SK-N-SH (cell line): Measurements from ENCODE around the gene ASPN. TPM values are rescaled to one million over a fixed set of nuclear protein-coding genes. Genes with fewer than 3 reads are reported as not detected.
A peak's percentile ranks its signal among the peaks of the same experiment; 100 is the strongest.

ENCODE experiments used
- CTCF ChIA-PET: fragments of 300-600, 350-600 bp; formaldehyde crosslinking; extraction: SDS; loops from one replicate; lab custom pipeline; 2021; lab: Yijun Ruan, JAX
- POLR2A ChIA-PET: fragments of 350-600 bp; sonication (Branson Sonifier 250); formaldehyde crosslinking; extraction: SDS; loops from one replicate; lab custom pipeline; 2020; ENCODE audit warnings: antibody characterized with exemption, inconsistent platforms; lab: Yijun Ruan, JAX
- DNase-seq: peaks from one replicate; pipeline ENCODE4 v3.0.0; 2012
- H2AFZ ChIP-seq: fragments of 200-600 bp; sonication (generic); 2 replicates; pipeline ENCODE4 v1.8.1; 2016; ENCODE audit warnings: antibody characterized with exemption, mild to moderate bottlenecking, low read depth
- H3F3A ChIP-seq: fragments of 200-600 bp; sonication (generic); replicated peaks from 2 replicates; pipeline ENCODE3; 2016; ENCODE audit warnings: antibody characterized with exemption, mild to moderate bottlenecking; ENCODE audit not compliant: insufficient read depth
- H3K27ac ChIP-seq, 2 experiments: fragments of 200-500 bp in 1 of 2; fragments of 200-600 bp in 1 of 2; sonication (Bioruptor generic) in 1 of 2; sonication (generic), shearing (Covaris generic) in 1 of 2; 2 replicates each; pipeline versions ENCODE4 v1.5.1 to v1.6.1; 2014 to 2016; ENCODE audit warnings: low read depth in 2 of 2, inconsistent platforms in 1 of 2, low read length in 1 of 2, mild to moderate bottlenecking in 1 of 2, mixed read lengths in 1 of 2
- H3K27me3 ChIP-seq: fragments of 200-600 bp; sonication (generic), shearing (Covaris generic); 2 replicates; pipeline ENCODE4 v1.6.1; 2016; ENCODE audit warnings: mixed run types; ENCODE audit not compliant: insufficient read depth
- H3K36me3 ChIP-seq, 2 experiments: fragments of 200-500 bp in 1 of 2; fragments of 200-600 bp in 1 of 2; sonication (Bioruptor generic) in 1 of 2; sonication (generic) in 1 of 2; replicated peaks in 1 of 2; 2 replicates each; pipeline versions ENCODE3 to v1.5.1; 2014 to 2016; ENCODE audit warnings: low read length in 1 of 2, mild to moderate bottlenecking in 1 of 2; ENCODE audit not compliant: insufficient read depth in 2 of 2, control insufficient read depth in 1 of 2
- H3K4me1 ChIP-seq, 2 experiments: fragments of 200-500 bp in 1 of 2; fragments of 200-600 bp in 1 of 2; sonication (Bioruptor generic) in 1 of 2; sonication (generic), shearing (Covaris generic) in 1 of 2; 2 replicates each; pipeline versions ENCODE4 v1.5.1 to v1.6.1; 2014 to 2016; ENCODE audit warnings: low read depth in 1 of 2, low read length in 1 of 2, mixed run types in 1 of 2; ENCODE audit not compliant: insufficient read depth in 2 of 2, control insufficient read depth in 1 of 2
- H3K4me2 ChIP-seq: fragments of 200-600 bp; sonication (generic), shearing (Covaris generic); 2 replicates; pipeline ENCODE4 v1.6.1; 2017; ENCODE audit warnings: mixed run types
- H3K4me3 ChIP-seq, 2 experiments: fragments of 200-500 bp in 1 of 2; fragments of 200-600 bp in 1 of 2; sonication (Bioruptor generic) in 1 of 2; sonication (generic), shearing (Covaris generic) in 1 of 2; 2 replicates each; pipeline versions ENCODE4 v1.5.1 to v1.8.1; 2014 to 2016; ENCODE audit warnings: low read depth in 2 of 2, inconsistent platforms in 1 of 2, low read length in 1 of 2, mild to moderate bottlenecking in 1 of 2, mixed read lengths in 1 of 2, moderate library complexity in 1 of 2
- H3K79me2 ChIP-seq: fragments of 200-600 bp; sonication (generic); 2 replicates; pipeline ENCODE4 v1.8.1; 2017; ENCODE audit warnings: mild to moderate bottlenecking; ENCODE audit not compliant: insufficient read depth
- H3K9ac ChIP-seq: fragments of 200-600 bp; sonication (generic); 2 replicates; pipeline ENCODE4 v1.6.1; 2017; ENCODE audit warnings: mixed run types
- H3K9me2 ChIP-seq: fragments of 200-600 bp; sonication (generic); 2 replicates; pipeline ENCODE4 v1.6.1; 2017; ENCODE audit warnings: mixed run types
- H3K9me3 ChIP-seq: fragments of 200-600 bp; sonication (generic); 2 replicates; pipeline ENCODE4 v1.6.1; 2017; ENCODE audit warnings: mixed run types, mild to moderate bottlenecking, moderate library complexity
- H4K20me1 ChIP-seq: fragments of 200-600 bp; sonication (generic); 2 replicates; pipeline ENCODE4 v1.6.1; 2017; ENCODE audit warnings: mild to moderate bottlenecking, mixed run types; ENCODE audit not compliant: insufficient read depth
- CHD2 ChIP-seq: fragments of 150-350 bp; IDR thresholded peaks from 2 replicates; pipeline ENCODE4 v1.6.1; 2018; ENCODE audit warnings: low read length; ENCODE audit not compliant: partially characterized antibody
- CTCF ChIP-seq: fragments of 200-600 bp; sonication (generic); IDR thresholded peaks from 2 replicates; pipeline ENCODE4 v1.6.1; 2017; ENCODE audit warnings: antibody characterized with exemption, mild to moderate bottlenecking, moderate library complexity
- ELF1 ChIP-seq: IDR thresholded peaks from 2 replicates; pipeline ENCODE4 v1.4.0; 2012
- EP300 ChIP-seq, 2 experiments: IDR thresholded peaks; 2 replicates each; pipeline versions ENCODE4 v1.4.0 to v1.6.1; 2012; ENCODE audit warnings: borderline replicate concordance in 1 of 2, low read depth in 1 of 2, low read length in 1 of 2
- FOXM1 ChIP-seq: IDR thresholded peaks from 2 replicates; pipeline ENCODE4 v1.4.0; 2012; ENCODE audit warnings: low read depth, mild to moderate bottlenecking
- JUND ChIP-seq: IDR thresholded peaks from 2 replicates; pipeline ENCODE4 v1.4.0; 2012
- MAX ChIP-seq: IDR thresholded peaks from 2 replicates; pipeline ENCODE4 v1.4.0; 2012; ENCODE audit warnings: low read depth
- MXI1 ChIP-seq: IDR thresholded peaks from 2 replicates; pipeline ENCODE4 v1.6.1; 2012; ENCODE audit warnings: mild to moderate bottlenecking, low read depth, low read length, improper control_type of control experiment
- NFIC ChIP-seq: IDR thresholded peaks from 2 replicates; pipeline ENCODE4 v1.4.0; 2012; ENCODE audit warnings: borderline replicate concordance
- NRF1 ChIP-seq: IDR thresholded peaks from 2 replicates; pipeline ENCODE4 v1.6.1; 2012; ENCODE audit warnings: low read depth, mild to moderate bottlenecking, low read length
- RFX5 ChIP-seq: IDR thresholded peaks from 2 replicates; pipeline ENCODE4 v1.6.1; 2012; ENCODE audit warnings: mild to moderate bottlenecking, improper control_type of control experiment, low read length
- TCF12 ChIP-seq: IDR thresholded peaks from 2 replicates; pipeline ENCODE4 v1.4.0; 2012
- TEAD4 ChIP-seq: IDR thresholded peaks from 2 replicates; pipeline ENCODE4 v1.4.0; 2012; ENCODE audit warnings: mild to moderate bottlenecking, borderline replicate concordance; ENCODE audit not compliant: insufficient read depth
- WGBS: methylation state at CpG from one replicate; pipeline ENCODE4 v1.1.6; 2017; ENCODE audit warnings: low lambda C conversion rate; 5-methylcytosine and 5-hydroxymethylcytosine counted together
- polyA plus RNA-seq, 3 experiments: library from polyadenylated mRNA; depleted of rRNA; stranded (reverse); fragments of >200 nt; gene quantifications; 2 replicates each; pipeline ENCODE4 v1.2.3, GENCODE V29; 2012
- TF ChIP-seq, protein P1 (sequence below): fragments of 150-350 bp; IDR thresholded peaks from 2 replicates; pipeline ENCODE4 v1.6.1; 2017; ENCODE audit warnings: antibody characterized with exemption, low read length, low read depth, borderline replicate concordance
- TF ChIP-seq, protein P2 (sequence below): fragments of 150-350 bp; IDR thresholded peaks from 2 replicates; pipeline ENCODE4 v1.6.1; 2016; ENCODE audit warnings: mild to moderate bottlenecking, low read depth, low read length
- TF ChIP-seq, protein P3 (sequence below): IDR thresholded peaks from 2 replicates; pipeline ENCODE4 v1.6.1; 2012; ENCODE audit warnings: mild to moderate bottlenecking, low read depth, low read length, moderate library complexity
- TF ChIP-seq, protein P4 (sequence below): IDR thresholded peaks from 2 replicates; pipeline ENCODE4 v1.4.0; 2012; ENCODE audit warnings: low read depth, borderline replicate concordance
- TF ChIP-seq, protein P5 (sequence below): IDR thresholded peaks from 2 replicates; pipeline ENCODE4 v1.4.0; 2012; ENCODE audit warnings: low read depth, borderline replicate concordance

The ASPN gene
- polyA plus RNA-seq, 1 of the 3 experiments (the other 2 are of a cell fraction) = 0.76 TPM

DNA sequence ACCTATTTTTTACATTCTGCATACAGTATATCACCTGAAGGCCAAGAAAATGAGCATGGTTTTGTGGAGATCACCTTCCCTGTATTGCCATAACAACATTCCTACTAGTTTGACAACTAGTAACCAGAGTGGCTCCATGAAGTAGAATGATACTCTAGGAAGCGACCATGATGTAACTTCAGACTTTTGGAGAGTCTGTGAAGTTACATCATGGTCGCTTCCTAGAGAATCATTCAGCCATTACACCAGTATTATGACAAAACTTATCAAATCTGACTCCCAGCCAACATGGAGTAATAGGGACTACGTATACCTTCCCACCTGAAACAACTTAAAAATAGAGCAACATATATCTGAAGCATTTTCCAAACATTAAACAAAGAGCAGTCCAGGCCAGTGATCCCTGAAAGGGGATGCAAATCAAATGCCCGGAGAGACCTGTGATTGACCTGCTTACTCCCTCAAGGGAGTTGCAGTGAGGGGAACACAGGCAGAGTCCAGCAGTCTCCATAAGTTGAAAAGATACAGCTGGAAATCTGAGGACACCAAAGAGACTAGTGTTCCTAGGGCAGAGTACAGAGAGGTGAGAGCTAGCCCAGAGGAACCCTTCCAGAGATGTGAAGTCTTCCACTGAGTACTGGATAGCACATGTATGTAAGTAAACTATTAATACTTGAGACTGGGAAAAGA is 45.7 kb upstream of the ASPN start:
- TF ChIP-seq, protein P1, sequence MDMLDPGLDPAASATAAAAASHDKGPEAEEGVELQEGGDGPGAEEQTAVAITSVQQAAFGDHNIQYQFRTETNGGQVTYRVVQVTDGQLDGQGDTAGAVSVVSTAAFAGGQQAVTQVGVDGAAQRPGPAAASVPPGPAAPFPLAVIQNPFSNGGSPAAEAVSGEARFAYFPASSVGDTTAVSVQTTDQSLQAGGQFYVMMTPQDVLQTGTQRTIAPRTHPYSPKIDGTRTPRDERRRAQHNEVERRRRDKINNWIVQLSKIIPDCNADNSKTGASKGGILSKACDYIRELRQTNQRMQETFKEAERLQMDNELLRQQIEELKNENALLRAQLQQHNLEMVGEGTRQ = no peak
- TF ChIP-seq, protein P2, sequence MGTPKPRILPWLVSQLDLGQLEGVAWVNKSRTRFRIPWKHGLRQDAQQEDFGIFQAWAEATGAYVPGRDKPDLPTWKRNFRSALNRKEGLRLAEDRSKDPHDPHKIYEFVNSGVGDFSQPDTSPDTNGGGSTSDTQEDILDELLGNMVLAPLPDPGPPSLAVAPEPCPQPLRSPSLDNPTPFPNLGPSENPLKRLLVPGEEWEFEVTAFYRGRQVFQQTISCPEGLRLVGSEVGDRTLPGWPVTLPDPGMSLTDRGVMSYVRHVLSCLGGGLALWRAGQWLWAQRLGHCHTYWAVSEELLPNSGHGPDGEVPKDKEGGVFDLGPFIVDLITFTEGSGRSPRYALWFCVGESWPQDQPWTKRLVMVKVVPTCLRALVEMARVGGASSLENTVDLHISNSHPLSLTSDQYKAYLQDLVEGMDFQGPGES = no peak
- TF ChIP-seq NRF1 (no peak), RFX5 (no peak), CHD2 (no peak), FOXM1 (no peak), CTCF (no peak), JUND (no peak), TCF12 (no peak), ELF1 (no peak), TEAD4 (no peak), MXI1 (no peak), NFIC (no peak), EP300 (IDR thresholded peaks at IDR 0.05; ENCODE audit: borderline replicate concordance in 1 of 2, low read depth in 1 of 2, low read length in 1 of 2) (no peak), MAX (no peak)
- TF ChIP-seq, protein P3, sequence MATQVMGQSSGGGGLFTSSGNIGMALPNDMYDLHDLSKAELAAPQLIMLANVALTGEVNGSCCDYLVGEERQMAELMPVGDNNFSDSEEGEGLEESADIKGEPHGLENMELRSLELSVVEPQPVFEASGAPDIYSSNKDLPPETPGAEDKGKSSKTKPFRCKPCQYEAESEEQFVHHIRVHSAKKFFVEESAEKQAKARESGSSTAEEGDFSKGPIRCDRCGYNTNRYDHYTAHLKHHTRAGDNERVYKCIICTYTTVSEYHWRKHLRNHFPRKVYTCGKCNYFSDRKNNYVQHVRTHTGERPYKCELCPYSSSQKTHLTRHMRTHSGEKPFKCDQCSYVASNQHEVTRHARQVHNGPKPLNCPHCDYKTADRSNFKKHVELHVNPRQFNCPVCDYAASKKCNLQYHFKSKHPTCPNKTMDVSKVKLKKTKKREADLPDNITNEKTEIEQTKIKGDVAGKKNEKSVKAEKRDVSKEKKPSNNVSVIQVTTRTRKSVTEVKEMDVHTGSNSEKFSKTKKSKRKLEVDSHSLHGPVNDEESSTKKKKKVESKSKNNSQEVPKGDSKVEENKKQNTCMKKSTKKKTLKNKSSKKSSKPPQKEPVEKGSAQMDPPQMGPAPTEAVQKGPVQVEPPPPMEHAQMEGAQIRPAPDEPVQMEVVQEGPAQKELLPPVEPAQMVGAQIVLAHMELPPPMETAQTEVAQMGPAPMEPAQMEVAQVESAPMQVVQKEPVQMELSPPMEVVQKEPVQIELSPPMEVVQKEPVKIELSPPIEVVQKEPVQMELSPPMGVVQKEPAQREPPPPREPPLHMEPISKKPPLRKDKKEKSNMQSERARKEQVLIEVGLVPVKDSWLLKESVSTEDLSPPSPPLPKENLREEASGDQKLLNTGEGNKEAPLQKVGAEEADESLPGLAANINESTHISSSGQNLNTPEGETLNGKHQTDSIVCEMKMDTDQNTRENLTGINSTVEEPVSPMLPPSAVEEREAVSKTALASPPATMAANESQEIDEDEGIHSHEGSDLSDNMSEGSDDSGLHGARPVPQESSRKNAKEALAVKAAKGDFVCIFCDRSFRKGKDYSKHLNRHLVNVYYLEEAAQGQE = no peak
- TF ChIP-seq, protein P4, sequence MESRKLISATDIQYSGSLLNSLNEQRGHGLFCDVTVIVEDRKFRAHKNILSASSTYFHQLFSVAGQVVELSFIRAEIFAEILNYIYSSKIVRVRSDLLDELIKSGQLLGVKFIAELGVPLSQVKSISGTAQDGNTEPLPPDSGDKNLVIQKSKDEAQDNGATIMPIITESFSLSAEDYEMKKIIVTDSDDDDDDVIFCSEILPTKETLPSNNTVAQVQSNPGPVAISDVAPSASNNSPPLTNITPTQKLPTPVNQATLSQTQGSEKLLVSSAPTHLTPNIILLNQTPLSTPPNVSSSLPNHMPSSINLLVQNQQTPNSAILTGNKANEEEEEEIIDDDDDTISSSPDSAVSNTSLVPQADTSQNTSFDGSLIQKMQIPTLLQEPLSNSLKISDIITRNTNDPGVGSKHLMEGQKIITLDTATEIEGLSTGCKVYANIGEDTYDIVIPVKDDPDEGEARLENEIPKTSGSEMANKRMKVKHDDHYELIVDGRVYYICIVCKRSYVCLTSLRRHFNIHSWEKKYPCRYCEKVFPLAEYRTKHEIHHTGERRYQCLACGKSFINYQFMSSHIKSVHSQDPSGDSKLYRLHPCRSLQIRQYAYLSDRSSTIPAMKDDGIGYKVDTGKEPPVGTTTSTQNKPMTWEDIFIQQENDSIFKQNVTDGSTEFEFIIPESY = no peak
- TF ChIP-seq, protein P5, sequence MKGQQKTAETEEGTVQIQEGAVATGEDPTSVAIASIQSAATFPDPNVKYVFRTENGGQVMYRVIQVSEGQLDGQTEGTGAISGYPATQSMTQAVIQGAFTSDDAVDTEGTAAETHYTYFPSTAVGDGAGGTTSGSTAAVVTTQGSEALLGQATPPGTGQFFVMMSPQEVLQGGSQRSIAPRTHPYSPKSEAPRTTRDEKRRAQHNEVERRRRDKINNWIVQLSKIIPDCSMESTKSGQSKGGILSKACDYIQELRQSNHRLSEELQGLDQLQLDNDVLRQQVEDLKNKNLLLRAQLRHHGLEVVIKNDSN = no peak
- Histone ChIP-seq H3K36me3 (no peaks in the 10 kb centered on the region), H3K4me1 (peaks cover 0 to 3% of the 10 kb centered on the region in 2 experiments; a peak in 2 of 4 replicates), H2AFZ (no peak overlapping the region), H3K4me3 (no peak overlapping the region), H3K9me3 (no peaks in the 10 kb centered on the region), H3K27ac (peak overlapping the region in 1 of 2 experiments; percentile 17; a peak in 2 of 4 replicates), H3K27me3 (no peaks in the 10 kb centered on the region), H3K4me2 (no peak overlapping the region), H3K79me2 (no peaks in the 10 kb centered on the region), H3K9me2 (no peaks in the 10 kb centered on the region), H4K20me1 (no peaks in the 10 kb centered on the region), H3F3A (no peaks in the 10 kb centered on the region), H3K9ac (no peak overlapping the region)
- POLR2A ChIA-PET = no interaction called here
- CTCF ChIA-PET = no interaction called here
- 94% methylated on average over 4 of the region's 4 CpGs for WGBS
- no peak for DNase-seq
